CD4-positive, alpha-beta memory T cell (primary cell): ENCODE measurements around the gene CHN1. TPM values are rescaled to one million over a fixed set of nuclear protein-coding genes. Genes with fewer than 3 reads are reported as not detected.

ENCODE experiments used
- CTCF ChIA-PET: fragments of 350-600 bp; sonication (Branson Sonifier 250); formaldehyde crosslinking; loops from one replicate; lab custom pipeline; 2021; ENCODE audit warnings: inconsistent platforms; ENCODE audit not compliant: partially characterized antibody; lab: Charles Lee
- POLR2A ChIA-PET: fragments of 350-600 bp; sonication (Branson Sonifier 250); formaldehyde crosslinking; loops from one replicate; lab custom pipeline; 2021; ENCODE audit not compliant: partially characterized antibody; lab: Charles Lee
- DNase-seq, 5 donors: peaks; one replicate each; pipeline versions ENCODE4 v3.0.0 to v3.0.0-alpha.2; 2020 to 2022; ENCODE audit warnings: mixed read lengths in 1 of 5
- H3K27ac ChIP-seq: one replicate; pipeline ENCODE4 v1.7.0; 2013; ENCODE audit warnings: low read depth, low read length
- H3K27me3 ChIP-seq: 2 replicates; pipeline ENCODE4 v1.7.0; 2013; ENCODE audit warnings: mild to moderate bottlenecking, low read length, moderate library complexity; ENCODE audit not compliant: insufficient read depth
- H3K36me3 ChIP-seq: 2 replicates; pipeline ENCODE4 v1.7.0; 2013; ENCODE audit warnings: mild to moderate bottlenecking, low read length, moderate library complexity; ENCODE audit not compliant: insufficient read depth
- H3K4me1 ChIP-seq: 2 replicates; pipeline ENCODE4 v1.7.0; 2013; ENCODE audit warnings: mild to moderate bottlenecking, low read length, moderate library complexity; ENCODE audit not compliant: insufficient read depth
- H3K4me3 ChIP-seq, 2 donors: one replicate each; pipeline ENCODE4 v1.7.0; 2013; ENCODE audit warnings: low read length in 2 of 2, mild to moderate bottlenecking in 1 of 2
- H3K9me3 ChIP-seq, 2 donors: one replicate each; pipeline ENCODE4 v1.7.0; 2013; ENCODE audit warnings: low read length in 2 of 2, control low read depth in 1 of 2; ENCODE audit not compliant: control insufficient read depth in 1 of 2
- H3K27ac Mint-ChIP-seq, 7 donors: one replicate each; pipeline ENCODE4 v1.8.0; 2020 to 2021; ENCODE audit warnings: mixed read lengths in 7 of 7, mild to moderate bottlenecking in 6 of 7, inconsistent platforms in 3 of 7, moderate library complexity in 3 of 7
- H3K27me3 Mint-ChIP-seq, 2 donors: one replicate each; pipeline ENCODE4 v1.8.0; 2020 to 2021; ENCODE audit warnings: mixed read lengths in 2 of 2
- H3K36me3 Mint-ChIP-seq, 2 donors: one replicate each; pipeline ENCODE4 v1.8.0; 2020 to 2021; ENCODE audit warnings: mixed read lengths in 2 of 2, inconsistent platforms in 1 of 2, mild to moderate bottlenecking in 1 of 2
- H3K4me1 Mint-ChIP-seq, 4 donors: one replicate each; pipeline ENCODE4 v1.8.0; 2020 to 2021; ENCODE audit warnings: mixed read lengths in 4 of 4, mild to moderate bottlenecking in 1 of 4
- H3K4me3 Mint-ChIP-seq, 8 donors: one replicate each; pipeline ENCODE4 v1.8.0; 2020 to 2021; ENCODE audit warnings: mixed read lengths in 8 of 8, mild to moderate bottlenecking in 7 of 8, moderate library complexity in 6 of 8, inconsistent platforms in 3 of 8
- H3K9me3 Mint-ChIP-seq, 8 donors: one replicate each; pipeline ENCODE4 v1.8.0; 2020 to 2021; ENCODE audit warnings: mixed read lengths in 8 of 8, mild to moderate bottlenecking in 5 of 8, inconsistent platforms in 3 of 8, moderate library complexity in 1 of 8
- intact Hi-C: fragments of 100-400 bp; cut with micrococcal nuclease; formaldehyde crosslinking; loops from one replicate; pipeline ENCODE4 v1.15.1; 2023
- polyA plus RNA-seq, 2 donors: library from polyadenylated mRNA; unstranded; fragments of 300-500 nt; fragmentation: Illumina TruSeq; gene quantifications; one replicate each; pipeline ENCODE4 v1.2.3, GENCODE V29; 2021
- total RNA-seq, 2 experiments: library from RNA; stranded (reverse); gene quantifications; one replicate each; pipeline ENCODE4 v1.2.3, GENCODE V29; 2021

The CHN1 gene
- total and polyA plus RNA-seq, 4 experiments from 2014 or later = 3.4 to 15.3 (median 8.9) TPM

DNA sequence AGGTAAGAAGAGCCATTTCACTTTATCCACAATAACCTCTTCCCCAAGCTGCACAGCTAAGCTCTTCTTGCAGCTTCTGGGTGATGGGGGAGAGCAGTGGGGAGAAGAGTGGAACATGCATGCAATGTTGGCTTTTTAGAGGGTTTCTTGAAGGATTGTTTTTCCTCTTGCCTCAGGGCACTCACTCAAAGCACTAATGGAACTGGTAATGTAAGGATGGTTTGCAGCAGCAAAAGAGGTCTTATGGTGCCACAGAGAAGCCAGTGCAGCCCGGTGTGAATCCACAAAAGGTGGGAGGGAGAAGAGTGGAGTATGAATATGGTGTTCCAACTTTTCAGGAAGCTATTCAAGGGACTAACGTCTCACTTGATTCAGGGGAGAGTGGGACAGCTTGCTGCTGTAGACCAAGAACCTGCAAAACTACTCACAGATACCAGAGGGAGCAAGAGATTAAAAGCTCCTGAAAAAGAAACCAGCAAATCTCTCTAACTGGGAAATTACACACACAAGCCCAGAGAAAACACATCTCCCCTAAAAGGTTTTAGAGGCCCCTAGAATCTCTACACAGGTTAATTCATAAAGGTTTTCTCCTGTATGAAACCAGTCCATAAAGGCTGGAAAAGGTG, 116.4 kb downstream of the CHN1 start:
- ChIA-PET POLR2A (no interaction called here), CTCF (no interaction called here)
- Histone ChIP-seq H3K4me3 (no peak overlapping the region), H3K9me3 (no peaks in the 10 kb centered on the region), H3K27me3 (no peaks in the 10 kb centered on the region), H3K36me3 (no peaks in the 10 kb centered on the region), H3K4me1 (no peaks in the 10 kb centered on the region), H3K27ac (no peak overlapping the region)
- Mint-ChIP-seq H3K4me3 (no peak overlapping the region), H3K9me3 (peaks cover 0 to 4% (median 0%) of the 10 kb centered on the region in 8 donors), H3K27ac (no peak overlapping the region), H3K27me3 (no peaks in the 10 kb centered on the region), H3K36me3 (no peaks in the 10 kb centered on the region), H3K4me1 (peaks cover 0 to 2% (median 0%) of the 10 kb centered on the region in 4 donors)
- DNase-seq = no peak
- intact Hi-C loops = no loop called here

DNA sequence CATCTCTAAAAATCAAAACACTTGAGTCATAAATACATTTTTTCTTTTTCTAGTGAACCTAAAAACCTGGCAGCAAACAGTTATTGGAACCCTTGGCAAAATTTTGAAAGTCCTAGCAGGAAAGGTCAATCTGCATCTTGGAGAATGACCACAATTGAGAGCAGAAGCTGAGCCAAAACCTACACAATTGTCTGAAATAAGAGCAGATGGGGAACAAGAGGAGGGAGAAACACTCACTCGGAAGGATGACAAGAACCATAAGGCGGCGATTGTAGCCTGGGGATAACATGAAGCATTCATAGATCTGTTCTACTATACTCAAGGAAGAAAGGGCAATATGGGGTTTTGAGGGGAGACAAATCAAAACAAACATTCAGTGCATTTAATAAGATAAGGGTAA, 117.0 kb downstream of the CHN1 start:
- H3K27ac ChIP-seq = no peak overlapping the region
- Mint-ChIP-seq H3K27ac (no peak overlapping the region), H3K36me3 (no peaks in the 10 kb centered on the region), H3K4me3 (no peak overlapping the region), H3K27me3 (no peaks in the 10 kb centered on the region), H3K9me3 (peaks cover 0 to 4% (median 0%) of the 10 kb centered on the region in 8 donors), H3K4me1 (peaks cover 0 to 2% (median 0%) of the 10 kb centered on the region in 4 donors)
- no peaks in the 10 kb centered on the region for H3K27me3 ChIP-seq
- no peaks in the 10 kb centered on the region for H3K9me3 ChIP-seq
- no peaks in the 10 kb centered on the region for H3K36me3 ChIP-seq
- no peaks in the 10 kb centered on the region for H3K4me1 ChIP-seq
- no peak for DNase-seq
- no peak overlapping the region for H3K4me3 ChIP-seq
- CTCF ChIA-PET = no interaction called here
- intact Hi-C loops = no loop called here
- POLR2A ChIA-PET = no interaction called here

DNA sequence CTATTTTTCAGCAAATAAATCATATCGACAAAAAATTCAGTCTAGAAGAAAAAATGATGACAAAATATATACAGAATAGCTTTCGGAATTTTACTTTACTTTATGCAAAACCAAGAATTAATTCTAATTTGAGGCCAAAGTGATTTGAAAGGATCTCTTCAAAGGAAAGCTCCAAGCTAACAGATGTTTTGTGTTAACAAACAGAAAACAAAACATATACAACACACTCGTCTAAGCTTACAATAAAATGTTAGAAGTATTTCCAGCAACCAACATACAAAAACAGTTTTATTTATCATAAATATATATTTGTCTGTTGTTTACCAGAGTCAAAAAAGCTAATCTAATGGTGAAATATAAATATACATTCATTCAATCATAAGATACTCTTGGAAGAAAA, 122.8 kb downstream of the CHN1 start:
- no peak overlapping the region for H3K27ac ChIP-seq
- ChIA-PET POLR2A (no interaction called here), CTCF (no interaction called here)

DNA sequence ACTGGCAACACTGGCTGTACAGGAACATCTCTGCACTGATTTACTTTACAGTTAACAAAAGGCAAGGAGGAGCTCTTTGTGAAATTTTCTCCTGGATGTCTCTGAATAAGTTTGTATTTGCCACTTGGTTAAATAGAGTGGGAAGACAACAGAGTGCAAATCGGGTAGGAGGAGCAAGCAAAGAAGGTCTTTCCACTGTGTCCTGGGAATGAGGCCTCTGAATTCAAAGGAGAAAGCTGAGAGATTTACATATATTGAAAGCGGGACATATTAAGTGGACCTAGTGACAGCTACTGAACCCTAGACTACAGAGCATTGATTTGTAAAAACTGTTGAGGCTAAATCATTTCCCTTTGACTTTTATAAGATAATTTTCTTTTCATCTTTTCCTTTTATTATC, 123.5 kb downstream of the CHN1 start:
- Mint-ChIP-seq H3K36me3 (no peaks in the 10 kb centered on the region), H3K4me1 (no peaks in the 10 kb centered on the region), H3K4me3 (no peak overlapping the region), H3K27ac (no peak overlapping the region), H3K27me3 (no peaks in the 10 kb centered on the region), H3K9me3 (no peaks in the 10 kb centered on the region)
- no peak overlapping the region for H3K27ac ChIP-seq
- no peak overlapping the region for H3K4me3 ChIP-seq
- intact Hi-C loops = no loop called here
- no peak for DNase-seq
- no peaks in the 10 kb centered on the region for H3K4me1 ChIP-seq
- CTCF ChIA-PET = no interaction called here
- POLR2A ChIA-PET = no interaction called here
- no peaks in the 10 kb centered on the region for H3K27me3 ChIP-seq
- H3K9me3 ChIP-seq = no peaks in the 10 kb centered on the region
- H3K36me3 ChIP-seq = no peaks in the 10 kb centered on the region

More for the DNA sequence above, 122.8 kb downstream of the CHN1 start:
- no peak for DNase-seq
- intact Hi-C loops = no loop called here
- Mint-ChIP-seq H3K9me3 (no peaks in the 10 kb centered on the region), H3K4me1 (no peaks in the 10 kb centered on the region), H3K4me3 (no peak overlapping the region), H3K27ac (no peak overlapping the region), H3K36me3 (no peaks in the 10 kb centered on the region), H3K27me3 (no peaks in the 10 kb centered on the region)
- Histone ChIP-seq H3K4me3 (no peak overlapping the region), H3K36me3 (no peaks in the 10 kb centered on the region), H3K9me3 (no peaks in the 10 kb centered on the region), H3K27me3 (no peaks in the 10 kb centered on the region), H3K4me1 (no peaks in the 10 kb centered on the region)

DNA sequence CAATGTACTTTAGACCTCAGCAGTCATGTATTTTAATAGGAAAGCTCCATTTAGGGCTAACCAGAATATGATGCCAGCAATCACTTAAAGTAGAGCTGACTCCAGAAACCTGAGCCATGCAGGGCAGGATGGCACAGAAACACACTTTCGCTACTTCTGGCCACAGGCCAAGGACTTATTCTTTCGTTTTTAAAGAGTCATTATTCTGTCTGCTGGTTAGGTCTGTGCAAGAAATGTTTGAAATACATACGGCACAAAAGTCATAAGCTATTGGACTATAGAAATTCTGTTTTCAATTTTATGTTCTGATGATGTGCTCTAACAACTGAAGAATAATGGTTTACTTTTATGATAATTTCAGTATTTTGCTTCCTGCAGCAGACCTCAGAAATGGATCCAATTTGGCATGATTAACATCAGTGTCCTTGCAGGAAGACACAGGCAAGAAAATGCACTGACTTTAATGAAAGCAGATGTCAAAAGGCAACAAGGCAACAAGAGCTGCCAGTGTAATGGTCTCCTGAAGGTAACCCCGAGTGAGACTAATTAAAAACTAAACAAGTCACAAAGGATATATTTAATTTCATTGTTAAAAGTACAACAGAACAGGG, 126.5 kb downstream of the CHN1 start:
- DNase-seq = no peak
- H3K4me1 ChIP-seq = no peaks in the 10 kb centered on the region
- intact Hi-C loops = no loop called here
- H3K4me1 Mint-ChIP-seq = no peaks in the 10 kb centered on the region
- H3K36me3 Mint-ChIP-seq = no peaks in the 10 kb centered on the region
- H3K9me3 ChIP-seq = no peaks in the 10 kb centered on the region
- H3K27ac ChIP-seq = no peak overlapping the region
- ChIA-PET CTCF (no interaction called here), POLR2A (no interaction called here)
- no peak overlapping the region for H3K27ac Mint-ChIP-seq
- H3K27me3 Mint-ChIP-seq = no peaks in the 10 kb centered on the region
- H3K27me3 ChIP-seq = no peaks in the 10 kb centered on the region
- no peaks in the 10 kb centered on the region for H3K9me3 Mint-ChIP-seq
- no peak overlapping the region for H3K4me3 ChIP-seq
- H3K4me3 Mint-ChIP-seq = no peak overlapping the region
- H3K36me3 ChIP-seq = no peaks in the 10 kb centered on the region

DNA sequence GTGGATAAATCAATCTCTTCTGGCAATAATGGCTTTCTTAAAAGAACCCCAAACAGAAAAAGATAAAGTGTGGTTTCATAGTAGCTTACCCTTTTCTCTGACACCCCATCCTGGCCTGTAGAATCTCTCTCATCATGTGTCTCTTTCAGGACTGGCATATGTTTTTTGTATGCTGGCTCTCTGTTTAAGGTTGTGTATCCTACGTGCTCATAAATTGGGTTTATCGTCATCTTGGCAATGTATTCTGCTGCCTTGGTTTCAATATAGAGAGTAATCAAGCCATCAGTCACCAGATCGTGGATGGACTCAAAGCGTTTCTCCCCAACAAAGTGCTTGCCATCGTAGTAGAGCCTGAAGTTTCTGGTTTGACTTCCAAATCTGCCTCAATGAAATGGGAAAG, 127.4 kb downstream of the CHN1 start:
- H3K27ac ChIP-seq = no peak overlapping the region
- no peak overlapping the region for H3K4me3 Mint-ChIP-seq
- no peaks in the 10 kb centered on the region for H3K9me3 ChIP-seq
- intact Hi-C loops = no loop called here
- CTCF ChIA-PET = no interaction called here
- peak overlapping the region in 1 of 7 donors; percentile 42 for H3K27ac Mint-ChIP-seq
- DNase-seq = no peak
- no peaks in the 10 kb centered on the region for H3K36me3 Mint-ChIP-seq
- no peaks in the 10 kb centered on the region for H3K4me1 ChIP-seq
- H3K4me3 ChIP-seq = no peak overlapping the region
- POLR2A ChIA-PET = no interaction called here
- peaks cover 0 to 2% of the 10 kb centered on the region in 2 donors for H3K27me3 Mint-ChIP-seq
- no peaks in the 10 kb centered on the region for H3K4me1 Mint-ChIP-seq
- no peaks in the 10 kb centered on the region for H3K36me3 ChIP-seq
- no peaks in the 10 kb centered on the region for H3K27me3 ChIP-seq
- H3K9me3 Mint-ChIP-seq = no peaks in the 10 kb centered on the region

DNA sequence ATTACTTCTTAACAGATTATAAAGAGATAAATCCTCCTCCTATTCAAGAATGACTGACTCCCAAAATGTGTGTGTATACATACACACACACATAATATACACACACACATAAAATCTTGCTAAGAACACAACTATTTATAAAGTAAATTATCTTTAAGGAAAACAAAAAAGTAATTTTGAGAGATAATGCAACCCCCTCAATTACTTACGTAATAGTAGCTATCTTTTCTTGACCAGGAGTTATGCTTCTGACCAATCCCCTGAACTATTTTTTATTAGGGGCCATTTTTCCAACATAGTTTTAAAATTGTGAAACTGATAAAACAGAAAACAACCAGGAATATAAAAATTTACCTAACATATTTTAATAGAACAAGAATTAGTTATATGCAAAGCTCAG, 127.9 kb downstream of the CHN1 start:
- H3K36me3 ChIP-seq = no peaks in the 10 kb centered on the region
- no peaks in the 10 kb centered on the region for H3K9me3 ChIP-seq
- no peak overlapping the region for H3K27ac ChIP-seq
- no peak for DNase-seq
- intact Hi-C loops = no loop called here
- H3K9me3 Mint-ChIP-seq = no peaks in the 10 kb centered on the region
- no peaks in the 10 kb centered on the region for H3K27me3 ChIP-seq
- no peaks in the 10 kb centered on the region for H3K36me3 Mint-ChIP-seq
- H3K27me3 Mint-ChIP-seq = peaks cover 0 to 2% of the 10 kb centered on the region in 2 donors
- ChIA-PET CTCF (no interaction called here), POLR2A (no interaction called here)
- H3K4me1 Mint-ChIP-seq = peaks cover 0 to under 1% (median 0%) of the 10 kb centered on the region in 4 donors
- no peak overlapping the region for H3K27ac Mint-ChIP-seq
- no peak overlapping the region for H3K4me3 Mint-ChIP-seq
- H3K4me1 ChIP-seq = no peaks in the 10 kb centered on the region
- no peak overlapping the region for H3K4me3 ChIP-seq
